ENCODE results near the gene SHD.
A peak's percentile ranks its signal among the peaks of the same experiment; 100 is the strongest.

The SHD gene

GRCh38 chr19:4295972-4296771 lies 17.1 kb downstream of the SHD start:
- ATAC-seq, result peak; percentile 16; the same call in 1 of the 3 replicates
- TF ChIP-seq PATZ1 (CRISPR knock-in tag; IDR thresholded peaks at IDR 0.05; ENCODE audit: borderline replicate concordance) (no peak), TCF4 (CRISPR knock-in tag; IDR thresholded peaks at IDR 0.05; ENCODE audit: borderline replicate concordance) (peak; percentile 33; the same call in 1 of the 2 replicates), RARB (CRISPR knock-in tag; IDR thresholded peaks at IDR 0.05) (no peak)

GRCh38 chr19:4297901-4298809 lies 19.1 kb downstream of the SHD start:
- ATAC-seq, result no peak
- TF ChIP-seq ZNF70 (CRISPR knock-in tag; IDR thresholded peaks at IDR 0.05) (no peak), TSHZ2 (CRISPR knock-in tag; IDR thresholded peaks at IDR 0.05) (no peak)

- ATAC-seq, result no peak
- TF ChIP-seq ZC3H10 (CRISPR knock-in tag; IDR thresholded peaks at IDR 0.05) (no peak), ZNF565 (CRISPR knock-in tag; conservative IDR thresholded peaks at IDR 0.05; ENCODE audit: low read depth) (no peak), SNAI2 (CRISPR knock-in tag; IDR thresholded peaks at IDR 0.05) (no peak), TCF4 (CRISPR knock-in tag; IDR thresholded peaks at IDR 0.05; ENCODE audit: borderline replicate concordance) (no peak), TOX (CRISPR knock-in tag; IDR thresholded peaks at IDR 0.05; ENCODE audit: borderline replicate concordance) (no peak), ZFP30 (CRISPR knock-in tag; IDR thresholded peaks at IDR 0.05) (no peak), CREB5 (CRISPR knock-in tag; IDR thresholded peaks at IDR 0.05; ENCODE audit: low read depth) (no peak), CSRNP3 (CRISPR knock-in tag; IDR thresholded peaks at IDR 0.05) (no peak), ISL1 (CRISPR knock-in tag; IDR thresholded peaks at IDR 0.05) (no peak), ZNF70 (CRISPR knock-in tag; IDR thresholded peaks at IDR 0.05) (no peak), ZFP3 (CRISPR knock-in tag; IDR thresholded peaks at IDR 0.05) (no peak)
Observed at GRCh38 chr19:4298810-4299550, 19.9 kb downstream of the SHD start.

- no peak for ATAC-seq
- TF ChIP-seq ARNTL (CRISPR knock-in tag; IDR thresholded peaks at IDR 0.05; ENCODE audit: borderline replicate concordance, low read depth), result no peak
- TF ChIP-seq CREB5 (CRISPR knock-in tag; IDR thresholded peaks at IDR 0.05; ENCODE audit: low read depth), result no peak
- TF ChIP-seq OSR1 (CRISPR knock-in tag; IDR thresholded peaks at IDR 0.05), result no peak
- TF ChIP-seq ZNF70 (CRISPR knock-in tag; IDR thresholded peaks at IDR 0.05), result no peak
- TF ChIP-seq PPARA (CRISPR knock-in tag; IDR thresholded peaks at IDR 0.05; ENCODE audit: borderline replicate concordance), result no peak
- no peak for TF ChIP-seq ZFP3 (CRISPR knock-in tag; IDR thresholded peaks at IDR 0.05)
- no peak for TF ChIP-seq CSRNP3 (CRISPR knock-in tag; IDR thresholded peaks at IDR 0.05)
- no peak for TF ChIP-seq CSDC2 (CRISPR knock-in tag; IDR thresholded peaks at IDR 0.05)
- no peak for TF ChIP-seq RARB (CRISPR knock-in tag; IDR thresholded peaks at IDR 0.05)
- no peak for TF ChIP-seq ZC3H10 (CRISPR knock-in tag; IDR thresholded peaks at IDR 0.05)
- no peak for TF ChIP-seq ZNF565 (CRISPR knock-in tag; conservative IDR thresholded peaks at IDR 0.05; ENCODE audit: low read depth)
- TF ChIP-seq PATZ1 (CRISPR knock-in tag; IDR thresholded peaks at IDR 0.05; ENCODE audit: borderline replicate concordance), result no peak
Observed at GRCh38 chr19:4300589-4300988, 21.5 kb downstream of the SHD start.
